Esophagus muscularis mucosa (tissue), 4 donors: Measurements from ENCODE around the gene SPATA1. TPM values are rescaled to one million over a fixed set of nuclear protein-coding genes. Genes with fewer than 3 reads are reported as not detected.

Experiments used
- DNase-seq: peaks from one replicate; pipeline ENCODE4 v3.0.0-alpha.2; 2017; ENCODE audit errors: extremely low spot score
- H3K27ac ChIP-seq, 4 donors: fragments of 200-600 bp; sonication (generic); replicated peaks in 1 of 4; 1 replicate in 3 of 4; 2 replicates in 1 of 4; pipeline ENCODE4 v1.5.1; 2016 to 2019; ENCODE audit warnings: mild to moderate bottlenecking in 1 of 4
- H3K27me3 ChIP-seq, 4 donors: fragments of 200-600 bp; sonication (generic); one replicate each; pipeline versions ENCODE4 v1.5.1 to v1.6.0; 2016 to 2019
- H3K36me3 ChIP-seq, 4 donors: fragments of 200-600 bp; sonication (generic); one replicate each; pipeline ENCODE4 v1.5.1; 2016 to 2019
- H3K4me1 ChIP-seq, 4 donors: fragments of 200-600 bp; sonication (generic); one replicate each; pipeline ENCODE4 v1.5.1; 2016 to 2019
- H3K4me3 ChIP-seq, 4 donors: fragments of 200-600 bp; sonication (generic); 1 replicate in 2 of 4; 2 replicates in 2 of 4; pipeline ENCODE4 v1.5.1; 2016 to 2019; ENCODE audit warnings: mild to moderate bottlenecking in 4 of 4, moderate library complexity in 1 of 4
- H3K9me3 ChIP-seq, 4 donors: fragments of 200-600 bp; sonication (generic); 1 replicate in 3 of 4; 2 replicates in 1 of 4; pipeline ENCODE4 v1.5.1; 2016 to 2019
- CTCF ChIP-seq, 3 experiments: fragments of 200-600 bp in 2 of 3; fragments of 450-650 bp in 1 of 3; sonication (generic) in 2 of 3; IDR thresholded peaks; one replicate each; pipeline ENCODE4 v1.5.1; 2017 to 2019; ENCODE audit warnings: antibody characterized with exemption in 3 of 3, mild to moderate bottlenecking in 2 of 3, moderate library complexity in 1 of 3
- EP300 ChIP-seq: sonication (generic); formaldehyde crosslinking; IDR thresholded peaks from one replicate; pipeline ENCODE4 v1.6.1; 2017; ENCODE audit warnings: antibody characterized with exemption
- POLR2A ChIP-seq: fragments of 450-650 bp; IDR thresholded peaks from one replicate; pipeline ENCODE4 v1.6.1; 2017; ENCODE audit warnings: antibody characterized with exemption, moderate library complexity, mild to moderate bottlenecking, low read depth
- POLR2AphosphoS5 ChIP-seq, 2 donors: sonication (generic); formaldehyde crosslinking; IDR thresholded peaks; one replicate each; pipeline ENCODE4 v1.6.1; 2017; ENCODE audit warnings: antibody characterized with exemption in 2 of 2
- WGBS: methylation state at CpG from one replicate; pipeline ENCODE4 v1.1.5; 2018; 5-methylcytosine and 5-hydroxymethylcytosine counted together
- intact Hi-C: fragments of 100-400 bp; cut with DNase I; formaldehyde crosslinking; loops from one replicate; pipeline ENCODE4 v1.15.1; 2023
- total RNA-seq, 4 donors: library from RNA; depleted of rRNA; stranded (reverse); fragments of >200 nt; gene quantifications; one replicate each; pipeline versions ENCODE4 v1.1.0 to v1.2.1, GENCODE V29; 2016

Gene SPATA1
- total RNA-seq, 4 donors from 2014 or later, result 0.19 to 2.7 (median 0.42) TPM; not detected in 1

GRCh38 chr1:84510668-84511067, 4.5 kb downstream of the SPATA1 start:
- H3K27me3 ChIP-seq, result no peaks in the 10 kb centered on the region
- intact Hi-C loops, result no loop called here
- H3K27ac ChIP-seq, result no peak overlapping the region
- H3K4me3 ChIP-seq, result no peak overlapping the region
- no peak for TF ChIP-seq POLR2A
- peaks cover 0 to 7% (median 0%) of the 10 kb centered on the region in 4 donors for H3K9me3 ChIP-seq
- 85% methylated on average over 3 of the region's 3 CpGs for WGBS
- peaks cover 6 to 14% (median 8%) of the 10 kb centered on the region in 4 donors for H3K4me1 ChIP-seq
- no peak for DNase-seq
- no peaks in the 10 kb centered on the region for H3K36me3 ChIP-seq

GRCh38 chr1:84524590-84524989, 18.4 kb downstream of the SPATA1 start:
- Histone ChIP-seq H3K27ac (no peak overlapping the region), H3K36me3 (peaks cover 0 to 4% (median 2%) of the 10 kb centered on the region in 4 donors), H3K27me3 (no peaks in the 10 kb centered on the region), H3K4me1 (no peaks in the 10 kb centered on the region), H3K9me3 (no peaks in the 10 kb centered on the region), H3K4me3 (no peak overlapping the region)
- TF ChIP-seq POLR2AphosphoS5 (IDR thresholded peaks at IDR 0.05) (no peak), EP300 (no peak), POLR2A (no peak), CTCF (IDR thresholded peaks at IDR 0.05) (no peak)
- intact Hi-C loops, result no loop called here
- DNase-seq, result no peak

DNA sequence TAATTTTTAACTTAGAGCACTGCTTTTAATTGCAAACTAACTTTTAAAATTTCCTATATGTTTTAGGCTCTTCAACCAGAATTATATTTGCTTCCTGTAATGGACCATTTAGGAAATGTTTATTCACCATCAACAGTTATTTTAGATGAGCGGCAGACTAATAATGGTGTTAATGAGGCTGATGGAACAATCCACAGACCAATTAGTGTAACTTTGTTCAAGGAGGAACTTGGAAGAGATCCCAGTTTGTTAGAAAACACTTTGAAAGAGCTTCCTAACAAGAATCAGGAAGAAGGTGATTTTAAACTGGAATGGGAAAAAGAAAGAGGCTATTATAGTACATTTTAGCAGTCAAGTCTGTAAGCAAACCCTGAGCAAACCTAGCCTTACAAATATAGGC, 19.6 kb downstream of the SPATA1 start:
- TF ChIP-seq EP300 (no peak), POLR2A (no peak), POLR2AphosphoS5 (IDR thresholded peaks at IDR 0.05) (no peak), CTCF (IDR thresholded peaks at IDR 0.05) (no peak)
- Histone ChIP-seq H3K9me3 (no peaks in the 10 kb centered on the region), H3K4me3 (no peak overlapping the region), H3K4me1 (no peaks in the 10 kb centered on the region), H3K27ac (no peak overlapping the region), H3K36me3 (peaks cover 0 to 4% (median 2%) of the 10 kb centered on the region in 4 donors), H3K27me3 (no peaks in the 10 kb centered on the region)
- WGBS, result 87% methylated on average over 1 of the region's 1 CpG
- DNase-seq, result no peak
- intact Hi-C loops, result no loop called here

GRCh38 chr1:84538599-84538998, 32.4 kb downstream of the SPATA1 start:
- H3K4me3 ChIP-seq, result no peak overlapping the region
- DNase-seq, result no peak

DNA sequence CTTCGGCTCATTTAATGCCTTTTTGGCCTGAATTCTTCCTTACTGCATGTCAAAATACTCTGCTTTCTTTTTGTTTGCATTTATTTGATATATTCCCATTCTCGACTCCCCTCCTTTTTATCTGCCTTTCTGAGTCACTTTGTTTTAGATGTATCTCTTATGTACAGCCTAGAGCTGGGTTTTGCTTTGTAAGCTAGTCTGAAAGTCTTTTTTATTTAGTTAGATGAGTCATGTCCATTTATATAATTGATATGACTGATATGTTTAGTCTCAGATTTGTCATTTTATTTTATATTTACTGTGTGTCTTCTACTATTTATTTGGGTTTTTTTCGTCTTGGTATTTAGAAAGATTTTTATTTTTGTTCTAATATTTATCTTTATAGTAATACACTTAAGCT, 33.8 kb downstream of the SPATA1 start:
- H3K4me3 ChIP-seq, result no peak overlapping the region
- no peak overlapping the region for H3K27ac ChIP-seq
- WGBS, result 81% methylated on average over 3 of the region's 3 CpGs
- H3K27me3 ChIP-seq, result no peaks in the 10 kb centered on the region
- H3K9me3 ChIP-seq, result no peaks in the 10 kb centered on the region
- no peaks in the 10 kb centered on the region for H3K4me1 ChIP-seq
- H3K36me3 ChIP-seq, result peaks cover 0 to 23% (median 4%) of the 10 kb centered on the region in 4 donors
- TF ChIP-seq POLR2AphosphoS5 (IDR thresholded peaks at IDR 0.05) (no peak), POLR2A (no peak), EP300 (no peak), CTCF (IDR thresholded peaks at IDR 0.05) (no peak)
- no peak for DNase-seq
- intact Hi-C loops, result no loop called here

More at GRCh38 chr1:84538599-84538998, 32.4 kb downstream of the SPATA1 start:
- intact Hi-C loops, result no loop called here
- Histone ChIP-seq H3K36me3 (peaks cover 0 to 23% (median 4%) of the 10 kb centered on the region in 4 donors), H3K27me3 (no peaks in the 10 kb centered on the region), H3K9me3 (no peaks in the 10 kb centered on the region), H3K4me1 (no peaks in the 10 kb centered on the region), H3K27ac (no peak overlapping the region)
- TF ChIP-seq POLR2AphosphoS5 (IDR thresholded peaks at IDR 0.05), result no peak
- TF ChIP-seq POLR2A, result no peak
- TF ChIP-seq CTCF (IDR thresholded peaks at IDR 0.05), result no peak
- no peak for TF ChIP-seq EP300
